HG03095 (cell line): Measurements from ENCODE around the gene MMP25.
"Not testable (repeated sequence)": the region's sequence is repeated elsewhere in the genome, so short reads cannot be mapped to it uniquely, and the experiment has no call there.

ENCODE experiments used
- ATAC-seq: cut with Tn5 transposase; IDR thresholded peaks from one replicate; pipeline ENCODE4 v1.9.1; 2021; ENCODE audit warnings: moderate library complexity; ENCODE audit not compliant: unreplicated experiment

Gene MMP25

DNA sequence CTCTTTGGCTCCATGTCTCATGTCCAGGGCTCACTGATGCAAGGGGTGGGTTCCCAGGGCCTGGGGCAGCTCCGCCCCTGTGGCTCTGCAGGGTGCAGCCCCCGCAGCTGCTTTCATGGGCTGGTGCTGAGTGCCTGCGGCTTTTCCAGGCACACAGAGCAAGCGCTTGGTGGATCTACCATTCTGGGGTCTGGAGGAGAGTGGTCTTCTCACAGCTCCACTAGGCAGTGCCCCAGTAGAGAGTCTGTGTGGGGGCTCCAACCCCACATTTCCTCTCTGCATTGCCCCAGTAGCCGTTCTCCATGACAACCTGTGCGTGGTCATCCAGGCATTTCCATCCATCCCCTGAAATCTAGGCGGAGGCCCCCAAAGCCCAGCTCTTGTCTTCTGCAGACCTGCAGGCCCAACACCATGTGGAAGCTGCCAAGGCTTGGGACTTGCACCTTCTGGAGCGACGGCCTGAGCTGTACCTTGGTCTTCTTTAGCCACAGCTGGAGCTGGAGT is 24.3 kb downstream of the MMP25 start:
- no peak for ATAC-seq

GRCh38 chr16:3071655-3072054 is 25.3 kb downstream of the MMP25 start:
- ATAC-seq: no peak

DNA sequence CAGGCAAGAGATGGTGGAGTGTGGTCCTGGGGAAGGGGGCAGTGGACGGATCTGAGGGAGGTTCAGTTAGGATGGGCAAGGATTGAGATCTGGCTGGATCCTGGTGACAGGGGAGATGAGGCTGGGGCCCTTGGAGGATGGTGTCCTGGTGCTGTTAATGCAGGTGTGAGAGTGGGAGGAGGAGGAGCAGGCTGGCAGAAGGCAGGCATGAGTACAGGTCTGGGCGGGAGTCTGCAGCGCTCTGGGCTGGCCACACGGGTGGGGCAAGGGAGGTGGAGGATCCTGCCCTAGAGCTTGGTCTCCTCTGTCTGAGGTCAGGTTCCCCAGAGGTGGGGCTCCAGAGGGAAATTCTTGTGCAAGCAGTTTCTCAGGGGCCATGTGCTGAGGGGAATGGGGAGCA is 25.8 kb downstream of the MMP25 start:
- ATAC-seq: not testable (repeated sequence)

- ATAC-seq: not testable (repeated sequence)
These were observed 26.4 kb downstream of the MMP25 start for GRCh38 chr16:3072576-3073263.

DNA sequence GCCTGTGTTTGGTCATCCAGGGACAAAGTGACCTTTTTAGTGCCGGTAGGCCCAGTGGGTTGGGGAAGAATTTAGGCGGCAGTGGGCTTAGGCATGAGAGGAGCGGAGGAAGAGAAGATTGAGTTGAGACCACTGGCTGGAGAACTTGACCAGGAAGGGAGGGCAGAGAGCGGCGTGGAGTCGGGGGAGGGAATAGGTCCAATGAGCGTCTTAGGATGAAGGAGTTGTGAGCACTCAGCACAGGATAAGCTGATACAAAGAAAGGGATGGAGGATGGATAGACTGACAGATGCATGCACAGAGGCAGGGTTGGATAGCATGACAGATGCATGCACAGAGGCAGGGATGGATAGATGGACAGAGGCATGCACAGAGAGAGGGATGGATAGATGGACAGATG is 27.1 kb downstream of the MMP25 start:
- no peak for ATAC-seq

- peak; percentile 68 for ATAC-seq
These were observed 28.6 kb downstream of the MMP25 start for GRCh38 chr16:3074860-3075522.

- no peak for ATAC-seq
These were observed 29.2 kb downstream of the MMP25 start for GRCh38 chr16:3075523-3075915.

GRCh38 chr16:3075946-3076345 is 29.6 kb downstream of the MMP25 start:
- ATAC-seq: not testable (repeated sequence)

GRCh38 chr16:3076577-3076976 is 30.2 kb downstream of the MMP25 start:
- ATAC-seq: no peak

- no peak for ATAC-seq
These were observed 33.7 kb downstream of the MMP25 start for GRCh38 chr16:3080024-3080423.

- not testable (repeated sequence) for ATAC-seq
These were observed 35.6 kb downstream of the MMP25 start for GRCh38 chr16:3081957-3082356.

GRCh38 chr16:3083408-3083807 is 37.0 kb downstream of the MMP25 start:
- not testable (repeated sequence) for ATAC-seq

DNA sequence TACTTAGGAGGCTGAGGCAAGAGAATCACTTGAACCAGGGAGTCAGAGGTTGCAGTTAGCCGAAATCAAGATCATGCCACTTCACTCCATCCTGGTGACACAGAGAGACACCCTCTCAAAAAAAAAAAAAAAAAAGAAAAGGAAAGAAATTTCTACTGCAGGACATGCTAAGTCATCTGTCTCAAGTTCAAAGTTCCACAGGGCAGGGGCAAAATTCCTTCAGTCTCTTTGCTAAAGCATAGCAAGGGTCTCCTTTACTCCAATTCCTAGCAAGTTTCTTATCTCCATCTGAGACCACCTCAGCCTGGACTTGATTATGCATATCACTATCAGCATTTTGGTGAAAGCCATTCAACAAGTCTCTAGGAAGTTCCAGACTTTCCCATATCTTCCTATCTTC is 38.1 kb downstream of the MMP25 start:
- no peak for ATAC-seq

DNA sequence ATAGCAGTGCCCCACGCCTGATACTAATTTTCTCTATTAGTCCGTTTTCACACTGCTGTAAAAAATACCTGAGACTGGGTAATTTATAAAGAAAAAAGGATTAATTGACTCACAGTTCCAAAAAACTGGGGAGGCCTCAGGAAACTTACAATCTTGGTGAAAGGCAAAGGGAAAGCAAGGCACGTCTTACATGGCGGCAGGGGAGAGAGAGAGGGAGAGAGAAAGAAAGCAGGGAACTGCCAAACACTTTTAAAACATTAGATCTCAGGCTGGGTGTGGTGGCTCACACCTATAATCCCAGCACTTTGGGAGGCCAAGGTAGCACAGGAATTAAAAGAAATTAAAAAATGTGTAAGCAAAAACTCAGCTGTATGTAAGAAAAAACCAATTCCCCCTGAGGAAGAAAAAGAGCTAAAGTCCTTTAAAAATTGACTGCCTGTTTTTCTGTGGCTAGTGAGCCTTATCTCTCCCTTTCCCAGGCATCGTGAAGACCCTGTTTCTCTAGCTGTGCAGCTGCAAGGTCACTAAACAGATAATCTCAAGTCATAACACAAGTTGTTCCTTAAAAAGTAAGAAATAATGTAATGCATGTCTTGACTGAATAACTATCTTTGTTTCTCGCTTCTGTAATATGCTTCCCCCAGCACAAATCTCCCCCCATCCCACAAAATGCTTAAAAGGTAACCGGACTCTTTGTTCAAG is 38.8 kb downstream of the MMP25 start:
- ATAC-seq: no peak

GRCh38 chr16:3085868-3086595 is 39.7 kb downstream of the MMP25 start:
- ATAC-seq: no peak

DNA sequence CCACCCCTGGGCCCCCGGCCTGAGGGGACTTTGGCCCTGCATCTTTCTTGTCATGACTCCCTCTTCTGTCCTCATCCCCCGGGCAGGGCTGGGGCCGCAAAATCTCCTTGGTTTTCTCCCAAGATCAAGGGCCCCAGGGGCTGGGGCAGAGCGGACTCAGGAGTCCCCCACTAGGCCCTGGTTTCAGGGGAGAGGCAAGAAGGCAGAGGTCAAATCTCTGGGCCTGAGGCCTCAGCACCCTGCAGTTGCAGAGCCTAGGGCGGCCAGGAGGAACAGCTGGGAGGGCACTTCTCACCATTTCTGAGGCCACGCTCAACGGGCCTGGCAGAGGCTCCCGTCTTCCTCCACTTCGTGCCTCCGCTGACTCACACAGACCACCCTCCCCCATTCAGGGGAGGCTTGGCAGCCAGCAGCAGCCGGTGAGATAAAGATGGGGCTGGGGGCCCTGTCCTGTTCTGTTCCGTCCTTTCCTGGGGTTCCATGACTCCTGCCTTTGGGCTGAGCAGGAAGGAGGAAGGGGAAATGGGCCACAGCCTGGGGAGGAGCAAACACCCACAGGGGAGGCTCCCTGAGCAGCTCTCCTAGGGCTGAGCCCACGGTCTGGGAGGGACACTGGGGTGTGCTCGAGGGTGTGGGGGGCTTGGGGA is 40.4 kb downstream of the MMP25 start:
- no peak for ATAC-seq

DNA sequence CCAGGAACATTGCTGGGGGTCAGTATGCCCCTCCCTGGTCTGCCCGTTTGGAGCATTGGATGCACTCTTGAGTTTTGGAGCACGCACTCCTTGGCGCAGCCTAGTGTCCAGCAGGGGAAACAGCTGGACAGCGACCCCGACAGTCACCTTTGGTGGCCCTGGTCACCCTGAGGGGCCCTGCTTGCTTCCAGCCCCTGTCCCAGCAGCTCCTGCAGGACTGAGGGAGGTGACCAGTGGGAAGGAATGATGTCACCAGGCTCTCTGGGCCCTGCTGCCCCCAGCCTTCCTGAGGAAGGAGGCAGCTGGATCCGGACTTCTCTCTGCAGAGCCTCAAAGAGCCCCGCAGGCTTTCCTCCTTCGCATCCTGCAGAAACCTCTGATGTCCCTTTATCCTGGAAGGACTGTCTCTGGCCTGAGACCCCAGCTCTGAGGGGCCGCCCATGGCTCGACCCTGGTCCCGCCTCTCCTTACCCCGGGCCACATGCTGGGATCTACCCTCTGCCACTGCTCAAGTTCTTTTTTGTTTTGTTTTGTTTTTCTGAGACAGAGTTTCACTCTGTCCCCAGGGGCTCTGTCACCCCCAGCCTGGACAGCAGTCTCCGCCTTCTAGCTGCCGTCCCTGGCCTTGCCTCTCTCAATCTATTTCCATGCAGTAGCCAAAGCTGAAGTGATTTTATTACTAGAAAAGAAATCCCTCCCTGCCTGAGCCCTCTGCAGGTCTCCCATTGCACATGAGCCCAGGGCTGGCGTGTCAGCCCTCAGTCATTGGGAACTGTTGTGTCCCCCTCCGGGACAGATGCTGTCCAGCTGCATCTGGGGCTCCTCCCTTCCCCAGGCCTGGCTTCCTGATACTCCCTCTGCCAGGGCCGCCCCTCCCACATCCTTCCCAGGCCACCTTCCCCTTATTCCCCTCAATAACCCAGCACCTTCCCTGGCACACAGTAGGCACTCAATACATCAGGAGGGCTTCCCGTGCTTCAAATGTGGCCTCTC is 41.2 kb downstream of the MMP25 start:
- no peak for ATAC-seq

- no peak for ATAC-seq
These were observed 42.1 kb downstream of the MMP25 start for GRCh38 chr16:3088450-3088849.

DNA sequence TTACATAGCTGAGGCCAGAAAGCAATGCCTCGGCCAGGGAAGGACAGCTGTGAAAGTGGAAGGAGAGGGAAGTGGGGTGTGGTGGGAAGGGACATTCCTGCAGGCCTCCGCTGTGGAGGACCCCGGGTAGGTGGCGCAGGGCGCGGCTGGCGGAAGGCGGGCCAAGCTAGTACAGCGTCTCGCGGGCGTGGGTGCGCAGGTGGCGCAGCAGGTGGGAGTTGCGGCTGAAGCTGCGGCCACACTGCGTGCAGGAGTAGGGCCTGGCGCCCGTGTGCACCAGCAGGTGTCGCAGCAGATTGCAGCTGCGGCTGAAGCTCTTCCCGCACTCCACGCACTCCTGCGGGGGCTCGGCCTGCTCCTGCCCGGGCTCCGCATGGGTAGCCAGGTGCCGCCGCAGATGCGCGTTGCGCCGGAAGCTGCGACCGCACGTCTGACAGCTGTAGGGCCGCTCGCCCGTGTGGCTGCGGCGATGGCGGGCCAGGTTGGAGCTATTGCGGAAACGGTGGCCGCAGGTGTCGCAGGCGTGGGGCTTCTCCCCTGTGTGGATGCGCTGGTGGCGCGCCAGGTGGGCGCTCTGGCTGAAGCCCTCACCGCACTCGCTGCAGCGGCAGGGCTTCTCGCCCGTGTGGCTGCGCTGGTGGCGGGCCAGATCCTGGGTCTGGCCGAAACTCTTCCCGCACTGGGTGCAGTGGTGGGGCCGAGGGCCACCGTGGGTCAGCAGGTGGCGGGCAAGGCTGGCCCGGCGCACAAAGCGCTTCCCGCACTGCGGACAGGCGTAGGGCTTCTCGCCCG is 42.8 kb downstream of the MMP25 start:
- ATAC-seq: no peak
